ENCODE data around the gene AGBL5.

GRCh38 chr2:27099334-27099955 is 48.0 kb downstream of the AGBL5 start:
- TF ChIP-seq CTCF (IDR thresholded peaks at IDR 0.05 in 8 of 11, conservative IDR thresholded peaks at IDR 0.05 in 3 of 11) (no peak), POLR2A (IDR thresholded peaks at IDR 0.05) (no peak), POLR2AphosphoS5 (IDR thresholded peaks at IDR 0.05) (no peak)

Data from spleen (tissue), 7 donors.